Stimulated activated CD4-positive, alpha-beta T cell treated with anti-CD3 and anti-CD28 coated beads, Interleukin-1b, Interleukin-23, amount 100 ng/mL, for 48 hours (primary cell): ENCODE data around the gene DIPK1C.

ENCODE experiments used
- DNase-seq: peaks from one replicate; pipeline ENCODE4 v3.0.0-alpha.2; 2020

Gene DIPK1C

DNA sequence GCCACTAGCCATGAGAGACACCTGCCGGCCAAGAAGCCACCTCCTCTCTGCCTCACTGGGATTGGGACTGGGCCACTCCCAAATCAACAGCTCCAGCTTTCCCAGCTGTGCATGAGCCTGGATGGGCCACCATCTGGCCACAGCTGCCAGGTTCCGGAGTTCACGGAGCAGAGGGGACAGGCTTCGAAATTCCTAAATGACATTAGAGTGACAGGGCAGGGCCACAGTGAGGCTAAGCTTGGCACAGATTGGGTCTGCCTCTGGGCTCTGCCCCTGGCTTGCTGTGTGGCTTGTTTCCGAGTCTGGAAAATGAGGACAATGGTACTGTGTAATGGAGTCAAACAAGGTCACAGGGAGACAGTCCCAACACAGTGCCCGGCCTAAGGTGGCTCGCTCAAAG is 6.5 kb downstream of the DIPK1C start:
- no peak for DNase-seq

DNA sequence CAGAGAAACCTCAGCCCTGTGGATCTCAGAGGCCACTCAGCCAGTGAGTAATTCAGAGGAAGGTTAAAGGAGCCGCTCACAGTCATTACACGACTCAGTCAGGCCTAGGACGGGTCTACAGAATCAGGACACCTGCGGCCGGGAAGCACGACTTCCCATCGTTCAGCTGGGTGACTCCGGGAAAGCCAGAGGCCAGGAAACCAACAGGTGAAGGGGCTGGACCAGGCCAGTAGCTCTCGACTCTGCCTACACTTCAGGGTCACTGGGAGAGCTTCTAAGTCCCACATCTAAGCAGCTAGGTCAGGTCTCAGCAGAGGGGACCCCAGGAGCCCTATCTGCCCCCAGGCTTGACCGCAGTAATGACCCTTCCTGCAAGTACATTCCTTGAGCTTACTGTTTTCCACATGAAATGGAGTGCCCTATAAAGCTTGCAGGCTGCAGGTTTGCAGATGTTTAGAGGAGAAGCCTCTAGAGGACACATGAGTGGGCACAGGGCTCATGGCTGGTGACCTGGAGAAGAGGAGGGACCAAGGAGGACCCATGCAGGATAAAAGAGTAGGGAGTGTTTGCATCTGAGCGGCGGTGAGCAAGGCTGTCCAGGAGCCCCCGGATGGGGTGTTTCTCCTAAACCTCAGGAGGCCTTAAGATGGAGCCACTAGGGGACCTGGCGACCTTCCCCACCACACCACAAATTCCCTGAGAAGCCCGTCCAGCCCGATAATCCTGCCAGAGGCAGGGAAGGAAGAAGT is 9.5 kb downstream of the DIPK1C start:
- DNase-seq = no peak

DNA sequence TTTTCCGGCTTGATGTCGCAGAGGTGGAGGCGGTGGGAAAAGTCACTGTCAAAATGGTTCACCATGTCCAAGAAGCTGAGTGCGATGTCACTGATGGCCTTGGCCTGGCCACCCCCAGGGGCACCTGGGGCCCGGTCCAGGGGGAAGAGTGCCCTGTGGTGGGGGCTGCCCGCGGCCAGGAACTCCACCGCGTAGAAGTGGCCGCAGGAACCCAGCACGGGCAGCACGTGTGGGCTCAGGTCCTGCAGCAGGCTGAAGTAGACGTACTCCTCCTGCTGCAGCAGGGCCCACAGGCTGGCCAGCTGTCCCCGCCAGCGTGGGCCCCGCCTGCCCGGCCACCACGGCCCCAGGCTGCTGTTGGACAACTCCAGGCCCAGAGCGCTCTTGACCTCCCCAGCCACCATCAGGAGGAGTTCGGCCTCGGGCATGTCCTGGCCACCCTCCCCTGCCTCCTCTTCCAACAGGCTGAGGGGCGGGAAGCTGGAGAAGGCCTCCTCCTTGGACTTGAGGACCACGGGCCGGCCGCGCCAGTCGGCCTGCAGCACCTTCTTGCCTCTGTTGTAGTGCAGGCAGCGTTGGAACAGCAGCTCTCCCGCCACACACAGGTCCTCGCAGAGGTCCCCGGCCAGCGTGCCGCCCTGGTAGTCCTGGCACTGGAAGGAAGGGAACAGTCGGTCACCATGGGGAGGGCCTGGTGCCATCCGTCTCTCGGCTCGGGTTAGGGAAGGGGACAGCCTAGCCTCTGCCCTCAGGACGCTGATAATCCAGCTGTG is 10.3 kb downstream of the DIPK1C start:
- no peak for DNase-seq

DNA sequence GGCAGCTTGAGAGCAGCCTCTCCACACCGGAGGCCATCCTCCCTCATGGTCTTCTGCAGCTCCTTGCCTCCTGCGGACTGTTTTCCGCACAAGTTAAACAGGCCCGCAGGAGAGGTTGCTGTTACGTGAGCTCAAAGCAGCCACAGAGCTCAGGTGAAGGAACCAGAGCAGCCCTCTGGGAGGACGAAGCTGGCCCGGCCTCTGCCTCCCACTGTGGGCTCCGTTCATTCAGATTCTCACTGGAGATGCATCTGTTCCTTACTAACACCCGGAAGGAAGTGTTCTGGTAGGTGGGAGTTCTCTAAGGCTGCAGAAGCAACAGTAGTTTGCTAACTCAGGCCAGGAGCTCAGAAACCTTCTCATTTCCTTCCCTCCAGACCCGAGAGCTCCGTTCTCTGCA is 10.9 kb downstream of the DIPK1C start:
- DNase-seq = no peak

DNA sequence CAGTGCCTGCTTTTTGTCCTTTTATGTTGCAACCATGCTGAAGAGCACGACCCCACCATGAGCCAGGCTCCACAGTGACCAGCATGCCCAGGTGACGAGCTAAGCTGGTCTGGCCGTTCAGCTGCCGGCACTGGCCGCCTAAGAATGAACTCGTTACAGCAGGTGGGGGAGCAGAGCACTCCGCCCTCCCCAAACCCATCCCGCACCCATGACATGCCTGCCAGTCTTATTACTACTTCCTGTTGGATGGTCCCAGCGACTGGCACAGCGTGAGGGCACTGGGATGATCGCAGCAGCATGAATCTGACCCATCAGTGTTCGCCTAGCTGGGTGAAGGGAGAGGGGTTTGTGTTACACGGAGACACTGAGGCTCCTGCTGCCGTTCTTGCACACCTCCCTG is 11.5 kb downstream of the DIPK1C start:
- no peak for DNase-seq

DNA sequence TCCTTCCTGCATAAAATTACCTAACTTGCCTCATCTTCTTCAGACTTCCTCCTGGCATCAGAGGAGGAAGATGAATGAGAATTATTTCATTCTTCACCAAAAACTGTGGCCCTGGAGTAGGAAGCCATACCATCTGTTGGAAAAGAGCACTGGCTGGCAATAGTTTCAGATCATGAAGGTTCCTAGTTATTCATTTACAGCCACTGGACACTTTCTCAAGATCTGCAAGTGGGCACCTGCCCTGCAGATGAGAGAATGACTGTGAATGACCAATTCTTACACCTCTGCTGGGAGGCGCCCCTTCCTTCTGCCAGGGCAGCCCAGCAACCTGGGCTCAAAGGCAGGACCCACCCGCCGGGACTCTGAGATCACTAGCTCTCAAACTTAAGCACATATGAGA is 13.0 kb downstream of the DIPK1C start:
- no peak for DNase-seq

DNA sequence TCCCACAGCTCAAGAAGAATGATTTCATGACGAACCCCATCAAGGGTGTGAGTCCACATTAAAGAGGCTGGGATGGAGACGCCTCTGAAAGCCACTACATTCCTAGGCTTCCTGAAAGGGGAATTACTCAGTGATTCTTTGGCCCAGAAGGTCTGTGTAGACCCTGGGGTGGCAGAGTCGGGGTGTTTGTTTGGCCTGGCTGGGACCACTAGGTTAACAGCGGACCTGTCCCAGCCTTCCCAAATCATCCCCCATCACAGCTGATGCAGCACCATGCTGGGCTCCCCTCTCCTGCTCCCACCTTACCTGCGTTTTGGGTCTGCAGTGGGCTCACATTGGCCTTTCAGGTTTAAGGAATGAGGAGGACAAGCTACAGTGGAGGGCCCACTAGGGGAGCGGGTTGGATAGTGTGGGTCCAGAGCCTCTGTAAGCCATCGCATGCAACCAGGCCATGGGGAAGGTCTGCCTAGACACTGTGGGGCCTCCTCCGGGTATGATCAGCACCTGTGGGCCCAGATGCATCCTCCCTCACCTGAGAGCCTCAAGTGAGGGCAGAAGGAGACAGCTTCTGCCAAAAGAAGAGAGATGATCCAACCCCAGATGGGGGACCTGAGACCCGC is 16.2 kb downstream of the DIPK1C start:
- DNase-seq = no peak

DNA sequence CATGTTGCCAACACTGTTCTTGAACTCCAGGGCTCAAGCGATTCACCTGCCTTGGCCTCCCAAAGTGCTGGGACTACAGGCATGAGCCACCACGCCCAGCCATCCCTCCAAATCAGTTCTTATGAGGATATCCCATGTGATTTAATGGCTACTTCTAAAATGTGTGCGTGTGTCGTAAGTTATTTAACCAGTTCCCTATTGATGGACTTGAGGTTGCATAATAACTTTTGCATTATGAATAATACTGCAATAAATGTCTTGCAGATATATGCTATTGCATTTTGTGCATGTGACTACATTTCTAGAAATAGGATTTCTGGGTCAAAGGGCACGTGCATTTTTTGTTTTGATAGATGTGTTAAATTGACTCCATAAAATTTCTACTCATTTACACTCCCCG is 19.0 kb downstream of the DIPK1C start:
- no peak for DNase-seq

DNA sequence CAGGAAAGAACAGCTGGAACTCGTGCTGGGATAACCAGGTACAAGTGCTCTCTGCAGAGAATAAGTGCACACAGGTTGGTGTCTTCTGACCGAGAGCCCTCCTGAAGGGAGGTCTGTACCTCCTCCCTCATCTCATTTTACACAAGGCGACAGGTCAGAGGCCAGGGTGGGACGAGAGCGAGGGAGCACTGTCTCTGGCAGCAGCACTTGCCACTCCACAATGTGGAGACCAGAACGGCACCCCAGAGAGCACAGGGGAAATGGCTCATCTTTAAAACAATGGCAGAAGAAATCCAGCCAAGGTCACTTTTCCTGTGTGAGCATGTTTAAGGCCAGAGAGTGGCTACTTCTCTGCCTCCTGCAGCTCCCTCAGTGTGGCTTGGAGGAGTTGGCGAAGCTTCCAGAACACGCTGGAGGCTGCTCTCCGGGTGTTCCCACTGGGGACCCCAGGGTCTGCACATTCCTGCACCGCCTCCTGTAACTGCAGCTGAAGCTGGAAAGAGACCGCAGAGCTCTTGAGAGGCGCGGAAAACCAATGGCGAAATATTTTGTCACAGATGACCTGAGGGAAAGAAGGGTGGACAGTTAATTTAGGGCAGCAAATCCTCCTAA is 20.8 kb downstream of the DIPK1C start:
- DNase-seq = no peak

DNA sequence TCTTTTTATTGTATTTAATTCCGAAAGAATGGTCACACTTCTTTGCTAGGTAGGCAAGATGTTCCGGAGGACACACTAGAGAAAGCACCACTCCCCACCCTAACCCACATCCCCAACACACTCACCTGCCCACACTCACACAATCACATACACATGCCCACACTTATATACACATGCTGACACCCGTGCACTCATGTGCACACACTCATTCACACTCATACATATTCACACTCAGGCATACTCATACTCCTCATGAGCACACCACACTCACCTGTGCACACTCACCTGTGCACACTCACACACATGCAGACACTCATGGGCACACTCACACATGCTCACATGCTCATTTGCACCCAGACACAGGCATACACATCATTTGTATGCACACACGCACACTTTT is 21.4 kb downstream of the DIPK1C start:
- DNase-seq = no peak

DNA sequence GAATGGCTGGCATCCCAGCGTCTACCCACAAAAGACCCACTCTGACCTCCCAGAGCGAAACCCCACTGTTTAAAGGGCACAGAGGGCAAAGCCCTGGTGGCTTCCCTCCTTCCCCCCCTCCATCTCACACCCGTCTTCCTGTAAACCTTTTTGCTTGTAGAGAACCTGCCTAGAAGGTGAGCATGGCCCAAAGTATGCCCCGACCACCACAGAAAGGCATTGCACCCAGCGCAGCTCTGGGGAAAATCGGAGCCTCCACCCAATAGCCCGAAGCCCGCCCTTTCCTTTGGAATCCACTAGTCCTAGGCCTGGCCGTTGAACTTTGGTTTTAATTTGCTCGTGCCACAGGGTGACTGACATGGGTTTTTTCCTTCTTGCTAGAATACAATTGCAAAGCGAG is 22.6 kb downstream of the DIPK1C start:
- DNase-seq = no peak

DNA sequence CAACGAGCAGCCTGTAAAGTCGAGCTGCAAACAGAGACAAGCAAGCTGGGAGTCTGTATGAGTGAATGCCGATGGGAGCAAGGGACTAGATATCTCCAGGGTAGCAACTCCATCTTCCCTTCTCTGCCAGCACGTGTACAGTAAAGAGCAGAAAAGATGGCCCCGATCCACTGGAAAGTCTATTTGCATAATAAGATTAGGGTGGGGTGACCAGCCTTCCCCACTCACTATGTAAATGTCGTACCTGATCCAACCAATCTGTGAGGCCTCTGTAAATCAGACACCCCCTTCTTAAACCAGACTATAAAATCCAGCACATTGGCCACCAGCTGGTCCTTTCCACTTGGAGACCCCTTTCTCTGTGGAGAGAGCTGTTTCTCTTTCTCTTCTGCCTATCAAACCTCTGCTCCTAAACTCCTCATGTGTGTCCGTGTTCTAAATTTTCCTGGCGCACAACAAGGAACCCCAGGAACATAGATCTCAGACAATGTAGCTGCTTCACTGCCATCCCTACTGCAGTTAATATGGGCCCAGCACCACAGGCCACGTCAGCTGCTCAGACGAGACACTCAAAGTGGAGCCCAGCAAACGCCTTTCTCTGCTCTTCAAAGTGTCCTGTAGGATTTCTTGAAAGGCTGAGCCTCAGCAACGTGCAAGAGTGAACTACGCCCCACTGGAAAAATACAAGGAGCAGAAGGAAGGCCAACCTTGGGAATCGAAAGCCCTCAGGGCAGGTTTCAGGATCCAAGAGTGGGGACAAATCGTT is 26.1 kb downstream of the DIPK1C start:
- DNase-seq = no peak

DNA sequence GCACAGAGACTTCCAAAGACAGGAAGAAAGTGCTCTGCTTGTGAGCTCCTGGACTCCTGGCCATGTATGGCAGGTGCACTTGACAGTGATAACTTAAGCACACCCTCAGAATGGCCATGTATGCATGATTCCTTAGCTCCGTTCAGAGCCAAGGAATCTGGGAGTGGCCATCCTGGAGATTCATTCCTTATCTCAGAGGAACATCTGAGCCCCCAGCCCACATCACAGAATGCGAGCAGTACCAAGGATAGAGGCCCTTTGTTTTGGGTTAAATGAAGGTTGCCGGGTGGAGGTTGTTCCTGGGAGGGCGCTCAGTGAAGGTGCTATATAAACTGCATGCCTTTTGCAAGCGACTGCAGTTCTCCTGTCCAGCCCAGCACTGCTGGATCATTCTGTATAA is 26.9 kb downstream of the DIPK1C start:
- no peak for DNase-seq

DNA sequence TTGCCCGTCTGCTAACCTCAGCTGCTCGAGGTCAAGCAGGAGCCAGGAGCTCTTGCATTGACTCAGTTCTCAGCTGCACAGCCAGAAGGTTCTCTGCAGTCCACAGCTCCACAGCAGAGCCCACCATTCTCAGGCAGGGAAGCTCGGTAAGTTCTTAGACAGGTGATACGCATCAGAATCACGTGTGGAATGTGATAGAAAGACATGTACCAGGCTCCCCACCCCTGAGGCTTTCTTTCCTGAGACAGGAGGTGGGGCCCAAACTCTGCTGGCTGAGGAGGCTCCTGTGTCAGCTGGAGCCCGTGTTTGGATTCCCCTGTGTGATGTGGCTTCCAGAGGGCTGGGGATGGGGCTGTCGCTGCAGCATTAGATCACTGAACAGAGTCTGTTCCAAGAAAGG is 28.0 kb downstream of the DIPK1C start:
- DNase-seq = no peak

DNA sequence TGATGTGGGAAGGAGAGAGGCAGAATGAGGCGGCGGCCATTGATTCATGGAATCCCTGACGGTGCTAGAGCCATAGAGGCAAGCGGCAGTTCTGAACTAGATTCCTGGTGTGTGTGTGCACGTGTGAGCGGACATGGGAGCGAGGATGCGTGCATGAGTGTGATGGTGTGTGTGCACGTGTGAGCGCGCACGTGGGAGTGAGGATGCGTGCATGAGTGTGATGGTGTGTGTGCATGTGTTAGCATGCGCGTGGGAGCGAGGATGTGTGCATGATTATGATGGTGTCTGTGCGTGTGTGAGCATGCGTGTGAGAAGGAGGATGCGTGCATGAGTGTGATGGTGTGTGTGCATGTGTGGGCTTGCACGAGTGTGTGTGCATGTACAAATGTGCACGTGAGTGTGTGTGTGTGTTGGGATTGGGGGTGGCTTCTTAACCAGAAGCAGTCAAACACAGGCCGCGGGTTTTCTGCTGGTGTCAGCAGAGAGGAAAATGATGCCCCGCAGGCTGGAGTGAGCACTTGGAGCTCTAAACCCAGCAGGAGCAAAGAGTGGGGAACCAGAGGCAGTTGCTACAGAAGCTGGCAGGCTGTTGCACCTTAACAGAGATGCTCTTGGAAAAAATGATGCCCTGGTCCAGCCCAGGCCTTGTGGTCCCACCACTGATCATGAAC is 29.5 kb downstream of the DIPK1C start:
- no peak for DNase-seq

DNA sequence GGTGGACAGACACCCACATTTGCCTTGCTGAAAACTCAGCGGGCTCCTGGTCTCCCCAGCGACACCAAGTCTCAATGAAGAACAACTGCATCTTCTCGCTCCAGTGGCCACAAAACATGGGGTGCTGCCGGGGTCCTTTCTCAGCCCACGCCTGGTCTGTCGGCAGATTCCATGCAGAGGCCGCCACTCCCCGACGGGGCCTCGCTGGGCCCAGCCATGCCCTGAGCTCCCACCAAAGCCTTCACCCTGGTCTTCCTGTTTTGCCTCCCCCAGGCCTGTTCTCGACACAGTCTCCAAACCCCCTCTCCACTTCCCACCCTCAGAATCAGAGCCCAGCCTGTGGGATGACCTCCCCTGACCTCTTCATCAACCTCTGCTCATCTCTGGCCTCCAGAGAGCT is 31.2 kb downstream of the DIPK1C start:
- DNase-seq = no peak

DNA sequence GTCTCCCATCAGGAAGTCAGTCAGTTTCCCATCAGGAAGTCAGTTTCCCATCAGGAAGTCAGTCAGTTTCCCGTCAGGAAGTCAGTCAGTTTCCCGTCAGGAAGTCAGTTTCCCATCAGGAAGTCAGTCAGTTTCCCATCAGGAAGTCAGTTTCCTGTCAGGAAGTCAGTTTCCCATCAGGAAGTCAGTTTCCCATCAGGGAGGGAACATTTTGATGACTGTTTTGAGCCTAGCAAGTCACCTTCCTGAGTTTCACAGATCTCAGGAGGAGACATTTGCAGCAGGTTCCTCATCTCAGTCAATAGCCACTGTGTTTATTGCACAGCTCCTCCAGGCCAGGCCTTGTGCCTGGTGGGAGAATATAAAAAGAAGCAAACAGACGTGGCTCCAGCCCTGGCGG is 31.9 kb downstream of the DIPK1C start:
- DNase-seq = no peak

DNA sequence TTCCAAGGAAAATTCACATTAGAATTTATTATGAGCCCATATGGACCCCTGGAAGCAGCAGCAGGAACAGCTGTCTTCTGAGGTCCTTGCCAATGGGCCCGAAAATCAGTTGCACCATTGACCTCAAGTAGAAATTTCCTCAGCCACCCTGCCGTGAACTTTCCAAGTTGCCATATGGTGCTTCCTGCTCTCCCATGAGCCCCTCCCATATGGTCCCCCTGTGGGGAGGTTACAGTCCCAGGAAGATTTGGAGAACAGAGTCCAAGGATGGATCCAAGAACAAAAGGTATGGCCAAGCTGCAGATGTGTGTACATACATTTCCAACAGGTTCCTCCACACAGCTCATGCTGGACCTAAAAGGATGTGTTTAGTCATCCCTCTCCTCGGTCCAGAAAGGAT is 34.6 kb downstream of the DIPK1C start:
- no peak for DNase-seq

DNA sequence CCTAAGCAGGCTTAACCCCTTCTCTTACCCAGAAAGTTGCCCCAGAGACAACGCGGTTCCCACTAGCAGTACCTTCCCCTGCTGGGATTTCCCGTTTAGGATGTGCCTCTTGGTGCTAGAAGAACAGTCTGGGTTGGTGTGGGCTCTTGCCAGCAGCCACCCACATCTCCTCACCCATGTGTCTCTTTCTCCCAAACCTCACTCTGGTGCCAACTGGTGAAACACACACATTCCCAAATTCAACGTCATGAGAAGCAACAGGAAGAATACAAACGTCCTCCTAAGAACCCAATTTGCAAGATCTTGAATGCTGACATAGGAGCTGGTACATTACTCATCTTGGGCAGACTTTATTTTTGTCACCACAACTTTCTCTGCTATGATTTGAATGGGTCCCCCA is 36.2 kb downstream of the DIPK1C start:
- no peak for DNase-seq

DNA sequence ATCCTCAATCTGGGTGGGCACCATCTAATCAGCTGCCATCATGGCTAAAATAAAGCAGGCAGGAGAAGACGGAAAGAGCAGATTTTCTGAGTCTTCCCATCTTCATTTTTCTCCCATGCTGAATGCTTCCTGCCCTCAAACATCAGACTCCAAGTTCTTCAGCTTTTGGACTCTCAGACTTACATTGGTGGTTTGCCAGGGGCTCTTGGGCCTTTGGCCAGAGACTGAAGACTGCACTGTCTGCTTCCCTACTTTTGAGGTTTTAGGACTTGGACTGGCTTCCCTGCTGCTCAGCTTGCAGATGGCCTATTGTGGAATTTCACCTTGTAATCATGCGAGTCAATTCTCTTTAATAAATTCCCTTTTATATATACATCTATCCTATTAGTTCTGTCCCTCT is 36.6 kb downstream of the DIPK1C start:
- DNase-seq = no peak

DNA sequence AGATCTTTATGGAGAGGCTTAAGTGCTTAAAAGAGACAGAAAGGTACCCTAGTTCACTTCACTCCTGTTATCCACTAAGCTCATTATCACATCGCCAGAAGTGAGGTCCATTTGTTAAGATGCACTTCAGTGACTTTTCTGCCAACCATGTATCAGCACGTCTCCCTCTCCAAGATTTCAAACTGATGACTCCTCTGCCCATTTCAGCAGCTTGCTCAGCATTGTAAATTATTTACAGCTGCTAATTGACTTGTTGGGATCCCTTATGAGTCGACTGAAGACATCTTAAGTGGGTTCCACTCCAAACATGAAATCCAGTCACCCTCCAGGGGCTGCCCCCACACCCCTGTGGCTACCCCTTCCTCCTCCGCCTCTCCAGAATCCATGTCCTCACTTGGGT is 37.3 kb downstream of the DIPK1C start:
- no peak for DNase-seq

DNA sequence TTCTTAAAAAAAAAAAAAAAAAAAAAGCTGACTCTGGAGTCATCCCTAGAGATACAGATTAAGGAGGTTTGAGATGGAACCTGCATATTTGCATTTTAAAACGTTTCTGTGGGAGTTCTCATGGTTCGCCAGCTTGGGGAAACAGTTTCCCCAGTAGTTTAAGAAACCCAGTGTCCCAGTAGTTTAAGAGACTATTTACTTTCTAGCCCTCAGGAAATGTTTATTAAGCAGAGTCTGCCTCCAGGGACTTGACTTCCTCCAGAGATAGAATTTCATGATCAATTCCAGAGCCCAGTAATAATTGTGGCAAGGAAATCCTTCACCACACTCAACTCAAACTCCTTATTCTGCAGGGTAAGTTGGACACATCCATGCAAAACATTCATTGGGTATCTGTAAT is 39.1 kb downstream of the DIPK1C start:
- no peak for DNase-seq

DNA sequence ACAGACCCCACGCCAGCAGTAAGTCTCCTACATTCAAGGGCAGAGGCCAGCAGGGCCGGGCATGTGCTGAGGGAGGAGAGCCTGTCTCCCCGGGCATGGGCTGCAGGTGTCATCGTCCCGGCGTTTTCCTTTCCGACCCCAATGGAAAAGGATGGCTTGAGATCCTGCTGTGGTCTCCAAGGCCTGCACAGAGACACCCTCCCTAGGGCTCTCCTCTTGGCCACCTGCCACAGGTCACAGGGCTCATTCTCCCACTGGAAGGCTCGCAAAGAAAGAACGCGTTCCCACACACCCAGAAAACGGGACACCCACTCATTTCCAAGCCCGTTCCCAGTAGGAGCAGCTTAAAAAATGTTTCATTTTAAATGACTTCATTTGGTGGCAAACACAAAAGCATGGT is 41.0 kb downstream of the DIPK1C start:
- no peak for DNase-seq
